Measurements from ENCODE around the gene NADK. TPM values are rescaled to one million over a fixed set of nuclear protein-coding genes. Genes with fewer than 3 reads are reported as not detected.
A peak's percentile ranks its signal among the peaks of the same experiment; 100 is the strongest.

The NADK gene, protein sequence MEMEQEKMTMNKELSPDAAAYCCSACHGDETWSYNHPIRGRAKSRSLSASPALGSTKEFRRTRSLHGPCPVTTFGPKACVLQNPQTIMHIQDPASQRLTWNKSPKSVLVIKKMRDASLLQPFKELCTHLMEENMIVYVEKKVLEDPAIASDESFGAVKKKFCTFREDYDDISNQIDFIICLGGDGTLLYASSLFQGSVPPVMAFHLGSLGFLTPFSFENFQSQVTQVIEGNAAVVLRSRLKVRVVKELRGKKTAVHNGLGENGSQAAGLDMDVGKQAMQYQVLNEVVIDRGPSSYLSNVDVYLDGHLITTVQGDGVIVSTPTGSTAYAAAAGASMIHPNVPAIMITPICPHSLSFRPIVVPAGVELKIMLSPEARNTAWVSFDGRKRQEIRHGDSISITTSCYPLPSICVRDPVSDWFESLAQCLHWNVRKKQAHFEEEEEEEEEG
- 100 to 1,000 TPM in 1 of 4 donors, 10 to 100 TPM in 3; 66.4 to 119 (median 82.7) TPM for total RNA-seq

DNA sequence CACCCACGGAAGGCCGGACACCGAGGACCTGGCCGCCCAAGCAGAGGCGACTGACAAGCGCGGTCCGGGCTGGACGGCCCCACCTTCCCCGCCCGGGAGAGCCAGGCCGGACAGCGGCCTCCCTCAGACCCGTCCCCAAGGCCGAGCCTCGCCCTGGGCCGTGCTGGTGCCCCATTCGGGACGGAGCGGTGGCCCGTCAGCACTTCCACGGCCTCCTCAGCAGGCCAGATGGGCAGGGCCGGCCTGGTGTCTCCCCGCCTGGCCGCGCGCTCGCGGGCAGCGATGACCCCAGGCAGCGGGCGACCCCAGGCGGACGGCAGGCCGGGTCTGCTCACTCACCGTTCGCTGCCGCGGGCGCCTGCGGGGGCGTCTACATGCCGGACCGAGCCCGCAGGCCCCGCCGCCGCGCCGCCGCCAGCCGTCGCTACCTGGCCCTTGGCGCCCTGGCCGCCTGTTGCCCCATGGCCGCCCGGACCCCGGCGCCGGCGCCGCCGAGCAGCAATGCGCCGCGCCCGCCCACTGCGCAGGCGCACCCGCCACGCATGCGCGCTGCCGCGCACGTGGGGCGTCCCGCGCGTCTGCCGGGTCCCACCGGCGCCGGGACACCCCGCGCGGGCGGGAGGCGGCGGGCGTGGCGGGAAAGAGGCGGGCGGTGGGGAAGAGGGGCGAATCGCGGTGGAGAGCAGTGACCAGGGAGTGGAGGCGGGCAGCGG is at the start of gene NADK:
NADK (minus strand) TSS at position 521 of the 713 bp plus-strand sequence. CDS start 13,064 bp downstream, outside the sequence.
- Histone ChIP-seq H3K9me3 (no peaks in the 10 kb centered on the region), H3K27me3 (no peaks in the 10 kb centered on the region), H3K27ac (replicated peaks in 1 of 4) (peak within 1 kb of the TSS; percentile 91 to 98 (median 96)), H3K4me1 (peaks cover 63 to 92% (median 82%) of the 10 kb centered on the region in 4 donors), H3K4me3 (peak within 1 kb of the TSS; percentile 80 to 95 (median 94)), H3K36me3 (no peaks in the 10 kb centered on the region)
- intact Hi-C loops (cut with DNase I) = loop anchor here (1.0 kb wide), 1 partner anchor 129 kb away; no protein-coding TSS in a partner anchor
- no peak for DNase-seq (ENCODE audit: extremely low spot score)
- TF ChIP-seq POLR2A (IDR thresholded peaks at IDR 0.05; ENCODE audit: low read depth) = no peak
- TF ChIP-seq, protein P1, sequence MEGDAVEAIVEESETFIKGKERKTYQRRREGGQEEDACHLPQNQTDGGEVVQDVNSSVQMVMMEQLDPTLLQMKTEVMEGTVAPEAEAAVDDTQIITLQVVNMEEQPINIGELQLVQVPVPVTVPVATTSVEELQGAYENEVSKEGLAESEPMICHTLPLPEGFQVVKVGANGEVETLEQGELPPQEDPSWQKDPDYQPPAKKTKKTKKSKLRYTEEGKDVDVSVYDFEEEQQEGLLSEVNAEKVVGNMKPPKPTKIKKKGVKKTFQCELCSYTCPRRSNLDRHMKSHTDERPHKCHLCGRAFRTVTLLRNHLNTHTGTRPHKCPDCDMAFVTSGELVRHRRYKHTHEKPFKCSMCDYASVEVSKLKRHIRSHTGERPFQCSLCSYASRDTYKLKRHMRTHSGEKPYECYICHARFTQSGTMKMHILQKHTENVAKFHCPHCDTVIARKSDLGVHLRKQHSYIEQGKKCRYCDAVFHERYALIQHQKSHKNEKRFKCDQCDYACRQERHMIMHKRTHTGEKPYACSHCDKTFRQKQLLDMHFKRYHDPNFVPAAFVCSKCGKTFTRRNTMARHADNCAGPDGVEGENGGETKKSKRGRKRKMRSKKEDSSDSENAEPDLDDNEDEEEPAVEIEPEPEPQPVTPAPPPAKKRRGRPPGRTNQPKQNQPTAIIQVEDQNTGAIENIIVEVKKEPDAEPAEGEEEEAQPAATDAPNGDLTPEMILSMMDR (IDR thresholded peaks at IDR 0.05) = peak in 1 of 3 experiments; percentile 23
- no peak for TF ChIP-seq EP300 (IDR thresholded peaks at IDR 0.05)
- peak in 1 of 2 donors; percentile 12 for TF ChIP-seq POLR2AphosphoS5 (IDR thresholded peaks at IDR 0.05)
- 0% methylated on average over 10 of the region's 99 CpGs for WGBS

DNA sequence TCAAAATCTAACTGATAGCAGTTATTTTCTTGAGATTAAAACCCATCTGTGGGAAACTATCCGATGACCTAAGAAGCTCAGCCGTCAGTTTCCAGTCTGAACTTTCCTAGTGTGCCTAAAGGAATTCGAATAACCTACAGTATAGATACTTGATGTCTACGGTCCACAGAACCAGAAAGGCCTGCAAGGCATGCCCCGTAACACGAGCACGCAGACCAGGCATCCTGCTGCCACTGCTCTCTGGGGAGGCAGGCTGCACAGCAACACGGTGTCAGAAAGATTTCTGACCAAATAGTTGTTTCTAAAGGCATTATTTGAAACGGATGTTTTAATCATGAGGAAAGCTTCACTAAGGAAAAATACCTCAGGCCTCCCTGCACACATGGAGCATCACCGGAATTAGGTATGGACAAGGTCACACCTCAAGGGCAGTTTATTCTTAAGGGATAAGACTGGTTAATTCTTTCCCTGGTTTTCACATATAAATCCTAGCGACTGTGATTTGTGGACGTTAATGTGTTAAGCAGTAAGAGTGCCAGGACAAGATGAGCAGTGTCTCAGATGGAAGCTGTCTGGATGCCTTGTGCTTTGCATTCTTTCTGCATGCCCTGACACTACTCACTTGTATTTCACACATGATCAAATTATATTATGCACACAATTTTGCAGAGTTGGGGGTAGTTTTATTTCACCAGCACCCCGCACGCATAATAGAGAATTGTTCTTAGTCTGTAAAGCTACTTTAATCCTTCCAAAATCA is 49.0 kb upstream of the NADK start:
- H3K27me3 ChIP-seq = no peaks in the 10 kb centered on the region
- H3K27ac ChIP-seq (replicated peaks in 1 of 4) = peak overlapping the region in 1 of 4 donors; percentile 25
- WGBS = 55% methylated on average over 11 of the region's 14 CpGs
- DNase-seq (ENCODE audit: extremely low spot score) = no peak
- peaks cover 5 to 24% (median 19%) of the 10 kb centered on the region in 4 donors for H3K4me1 ChIP-seq
- H3K36me3 ChIP-seq = peaks cover 0 to 36% (median 28%) of the 10 kb centered on the region in 4 donors
- H3K4me3 ChIP-seq = no peak overlapping the region
- H3K9me3 ChIP-seq = no peaks in the 10 kb centered on the region
- intact Hi-C loops (cut with DNase I) = no loop called here
- TF ChIP-seq POLR2AphosphoS5 (IDR thresholded peaks at IDR 0.05) (no peak), POLR2A (IDR thresholded peaks at IDR 0.05; ENCODE audit: low read depth) (no peak), EP300 (IDR thresholded peaks at IDR 0.05) (no peak)
- TF ChIP-seq, protein P1 (IDR thresholded peaks at IDR 0.05) = no peak

DNA sequence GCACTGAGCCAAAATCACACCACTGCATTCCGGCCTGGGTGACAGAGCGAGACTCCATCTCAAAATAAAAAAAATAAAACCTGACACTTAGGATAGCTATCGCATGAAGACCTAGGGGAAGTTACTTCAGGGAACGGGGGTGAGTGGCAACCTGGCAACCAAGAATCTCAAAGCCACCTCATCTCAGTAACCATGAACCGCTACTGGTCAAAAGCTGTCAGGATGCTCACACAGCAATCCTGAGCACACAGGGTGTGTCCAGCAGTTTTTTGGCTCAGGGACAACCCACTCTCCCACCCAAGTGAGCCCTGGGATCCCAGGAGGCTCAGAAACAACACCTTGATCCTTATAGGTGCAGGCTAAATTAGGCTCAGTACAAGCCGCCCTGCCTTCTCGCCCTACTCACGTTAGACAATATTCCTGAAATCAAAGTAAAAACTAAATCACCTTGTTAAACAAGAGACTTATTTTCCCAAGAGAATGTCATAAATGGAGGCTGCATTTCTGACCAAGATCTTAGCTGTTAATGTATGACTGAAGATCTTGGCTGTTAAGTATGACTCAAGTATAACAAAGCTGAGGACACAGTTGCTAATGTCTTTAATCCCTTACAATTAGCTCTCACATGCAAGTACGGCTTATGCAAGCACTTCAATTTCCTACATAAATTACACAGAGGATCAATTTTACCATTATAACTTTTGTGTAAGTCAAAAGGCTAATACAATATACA is 48.3 kb upstream of the NADK start:
- TF ChIP-seq POLR2AphosphoS5 (IDR thresholded peaks at IDR 0.05) (no peak), EP300 (IDR thresholded peaks at IDR 0.05) (no peak), POLR2A (IDR thresholded peaks at IDR 0.05; ENCODE audit: low read depth) (no peak)
- TF ChIP-seq, protein P1 (IDR thresholded peaks at IDR 0.05) = no peak
- H3K27me3 ChIP-seq = no peaks in the 10 kb centered on the region
- no peak for DNase-seq (ENCODE audit: extremely low spot score)
- intact Hi-C loops (cut with DNase I) = no loop called here
- H3K27ac ChIP-seq (replicated peaks in 1 of 4) = no peak overlapping the region
- peaks cover 0 to 43% (median 32%) of the 10 kb centered on the region in 4 donors for H3K36me3 ChIP-seq
- 84% methylated on average over 9 of the region's 9 CpGs for WGBS
- H3K9me3 ChIP-seq = no peaks in the 10 kb centered on the region
- H3K4me1 ChIP-seq = peaks cover 5 to 22% (median 18%) of the 10 kb centered on the region in 4 donors
- H3K4me3 ChIP-seq = no peak overlapping the region

DNA sequence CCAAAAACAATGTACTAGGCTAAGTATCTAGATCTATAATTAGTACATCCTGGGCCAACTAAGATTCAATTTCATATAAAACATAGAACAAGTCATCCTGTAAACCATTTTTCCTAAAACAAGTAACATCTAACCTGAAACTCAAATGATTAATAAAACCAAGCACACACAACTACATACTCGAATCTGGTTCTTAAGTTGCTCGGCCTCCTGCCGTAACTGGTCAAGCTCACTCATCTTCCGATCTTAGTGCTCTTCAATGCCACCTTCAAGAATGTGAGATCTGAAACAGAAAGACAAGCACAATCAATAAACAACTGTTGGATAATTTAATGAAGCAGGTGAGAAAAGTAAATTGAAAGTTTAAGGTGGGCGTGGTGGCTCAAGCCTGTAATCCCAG is 46.9 kb upstream of the NADK start:
- Histone ChIP-seq H3K27ac (replicated peaks in 1 of 4) (no peak overlapping the region), H3K36me3 (peaks cover 0 to 49% (median 34%) of the 10 kb centered on the region in 4 donors), H3K27me3 (no peaks in the 10 kb centered on the region), H3K4me1 (peaks cover 5 to 22% (median 18%) of the 10 kb centered on the region in 4 donors), H3K4me3 (no peak overlapping the region), H3K9me3 (no peaks in the 10 kb centered on the region)
- intact Hi-C loops (cut with DNase I) = no loop called here
- 93% methylated on average over 5 of the region's 5 CpGs for WGBS
- no peak for DNase-seq (ENCODE audit: extremely low spot score)
- no peak for TF ChIP-seq EP300 (IDR thresholded peaks at IDR 0.05)

Measured in esophagus muscularis mucosa (tissue), 4 donors.